Aorta (tissue), 5 donors: ENCODE results near the gene EIF4G3. TPM values are rescaled to one million over a fixed set of nuclear protein-coding genes. Genes with fewer than 3 reads are reported as not detected.

Experiments
- ATAC-seq: fragments of 200-7000 bp; cut with Tn5 transposase; one replicate; pipeline ENCODE4 v1.9.1; 2022; ENCODE audit warnings: moderate library complexity; ENCODE audit not compliant: low FRiP score
- DNase-seq, 2 donors: peaks; one replicate each; pipeline ENCODE4 v3.0.0-alpha.2; 2020
- H3K27ac ChIP-seq, 2 donors: one replicate each; pipeline ENCODE4 v1.5.1; 2013; ENCODE audit warnings: low read length in 2 of 2, mild to moderate bottlenecking in 2 of 2, moderate library complexity in 2 of 2, control low read depth in 1 of 2, inconsistent platforms in 1 of 2, low read depth in 1 of 2
- H3K27me3 ChIP-seq, 2 donors: one replicate each; pipeline ENCODE4 v1.6.1; 2013; ENCODE audit warnings: control low read depth in 1 of 2, low read length in 1 of 2, mild to moderate bottlenecking in 1 of 2, moderate library complexity in 1 of 2; ENCODE audit not compliant: insufficient read depth in 2 of 2, control insufficient read depth in 1 of 2
- H3K36me3 ChIP-seq, 2 donors: one replicate each; pipeline ENCODE4 v1.6.1; 2013; ENCODE audit warnings: control low read depth in 1 of 2, low read length in 1 of 2, mild to moderate bottlenecking in 1 of 2; ENCODE audit not compliant: insufficient read depth in 2 of 2, control insufficient read depth in 1 of 2
- H3K4me1 ChIP-seq, 2 donors: one replicate each; pipeline ENCODE4 v1.6.1; 2013; ENCODE audit warnings: low read length in 2 of 2, control low read depth in 1 of 2, mild to moderate bottlenecking in 1 of 2, moderate library complexity in 1 of 2; ENCODE audit not compliant: insufficient read depth in 2 of 2, control insufficient read depth in 1 of 2
- H3K4me3 ChIP-seq, 2 donors: one replicate each; pipeline ENCODE4 v1.5.1; 2013; ENCODE audit warnings: low read length in 2 of 2, control low read depth in 1 of 2, mild to moderate bottlenecking in 1 of 2
- H3K9me3 ChIP-seq: one replicate; pipeline ENCODE4 v1.6.1; 2013; ENCODE audit warnings: mild to moderate bottlenecking, low read length; ENCODE audit not compliant: control insufficient read depth
- WGBS, 2 donors: extraction: QIAGEN DNeasy Blood & Tissue Kit; methylation state at CpG; one replicate each; pipeline ENCODE4 v1.1.7; 2013; 5-methylcytosine and 5-hydroxymethylcytosine counted together
- intact Hi-C, 2 donors: fragments of 100-400 bp; cut with DNase I; formaldehyde crosslinking; loops; one replicate each; pipeline versions ENCODE4 v1.14.2 to v1.15.0; 2022
- polyA plus RNA-seq, 2 donors: library from polyadenylated mRNA; stranded (reverse); fragments of 200-250 nt; gene quantifications; one replicate each; pipeline ENCODE4 v1.2.3, GENCODE V29; 2013
- total RNA-seq, 2 donors: library from RNA; stranded (reverse); fragmentation: NEBNext Ultra II Directional; extraction: Animal tissue kit (Norgen Biotek cat#: 25700); gene quantifications; one replicate each; pipeline ENCODE4 v1.2.1, GENCODE V29; 2021
- donor health status: healthy with polysubstance abuse.
- donor health status: Bipolar disorder and iron deficiency.
- donor health status: DM: no; HTN: no; CAD: no.
- donor health status: DM: no; HTN: no; CAD: no.
- donor health status: DM: yes; HTN: yes; CAD: no.

EIF4G3 gene
- total and polyA plus RNA-seq, 4 donors, result 7.3 to 84.4 (median 37.3) TPM

GRCh38 chr1:21003281-21004045 is 173.2 kb downstream of the EIF4G3 start:
- ATAC-seq (no peak), DNase-seq (no peak)
- Histone ChIP-seq H3K9me3 (no peaks in the 10 kb centered on the region), H3K4me1 (no peaks in the 10 kb centered on the region), H3K27me3 (no peaks in the 10 kb centered on the region), H3K4me3 (no peak overlapping the region), H3K27ac (no peak overlapping the region), H3K36me3 (no peaks in the 10 kb centered on the region)
- intact Hi-C loops, result no loop called here
- WGBS, 2 donors, result 97% methylated on average over 3 of the region's 3 CpGs

GRCh38 chr1:21001042-21001441 is 175.7 kb downstream of the EIF4G3 start:
- 66 to 70% methylated on average over 2 of the region's 2 CpGs for WGBS, 2 donors
- Histone ChIP-seq H3K27ac (no peak overlapping the region), H3K27me3 (no peaks in the 10 kb centered on the region), H3K4me3 (no peak overlapping the region), H3K36me3 (no peaks in the 10 kb centered on the region), H3K4me1 (no peaks in the 10 kb centered on the region), H3K9me3 (no peaks in the 10 kb centered on the region)
- ATAC-seq, result no peak
- intact Hi-C loops, result no loop called here
- DNase-seq, result no peak

- WGBS, 2 donors, result 91 to 93% methylated on average over 2 of the region's 2 CpGs
- Histone ChIP-seq H3K4me1 (no peaks in the 10 kb centered on the region), H3K36me3 (no peaks in the 10 kb centered on the region), H3K27ac (no peak overlapping the region), H3K9me3 (no peaks in the 10 kb centered on the region), H3K27me3 (no peaks in the 10 kb centered on the region), H3K4me3 (no peak overlapping the region)
- intact Hi-C loops, result no loop called here
- DNase-seq (no peak), ATAC-seq (no peak)
Measured at GRCh38 chr1:21000245-21000594, 176.5 kb downstream of the EIF4G3 start.

GRCh38 chr1:20999525-21000244 is 177.0 kb downstream of the EIF4G3 start:
- WGBS, 2 donors, result 56 to 59% methylated on average over 4 of the region's 4 CpGs
- DNase-seq (no peak), ATAC-seq (no peak)
- Histone ChIP-seq H3K4me1 (no peaks in the 10 kb centered on the region), H3K27me3 (no peaks in the 10 kb centered on the region), H3K9me3 (no peaks in the 10 kb centered on the region), H3K36me3 (no peaks in the 10 kb centered on the region), H3K27ac (no peak overlapping the region), H3K4me3 (no peak overlapping the region)
- intact Hi-C loops, result no loop called here

DNA sequence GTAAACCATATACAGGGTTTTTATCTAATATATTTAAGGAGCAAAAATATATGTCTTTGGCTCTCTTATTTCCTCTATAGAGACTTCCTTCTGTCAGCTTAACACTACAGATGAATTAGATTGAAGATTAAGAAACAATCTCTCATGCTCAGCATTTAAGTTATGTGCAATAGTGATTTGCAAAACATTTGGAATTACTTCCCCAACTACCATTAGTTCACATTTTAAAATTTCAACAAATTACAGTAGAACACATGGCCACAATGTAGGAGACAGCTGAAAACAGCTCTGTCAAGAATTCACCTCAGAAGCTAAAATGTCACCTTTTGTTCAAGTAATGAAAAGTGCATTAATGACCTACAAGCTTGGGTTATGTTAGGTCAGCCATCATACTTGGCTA is 177.9 kb downstream of the EIF4G3 start:
- Histone ChIP-seq H3K4me1 (no peaks in the 10 kb centered on the region), H3K9me3 (no peaks in the 10 kb centered on the region), H3K4me3 (no peak overlapping the region), H3K36me3 (no peaks in the 10 kb centered on the region), H3K27ac (no peak overlapping the region), H3K27me3 (no peaks in the 10 kb centered on the region)
- intact Hi-C loops, result no loop called here
- DNase-seq (no peak), ATAC-seq (no peak)

GRCh38 chr1:20997602-20998224 is 179.0 kb downstream of the EIF4G3 start:
- intact Hi-C loops, result no loop called here
- DNase-seq (no peak), ATAC-seq (no peak)
- Histone ChIP-seq H3K4me1 (no peaks in the 10 kb centered on the region), H3K27me3 (no peaks in the 10 kb centered on the region), H3K27ac (no peak overlapping the region), H3K36me3 (no peaks in the 10 kb centered on the region), H3K9me3 (no peaks in the 10 kb centered on the region), H3K4me3 (no peak overlapping the region)
- WGBS, 2 donors, result 88 to 94% methylated on average over 3 of the region's 3 CpGs

DNA sequence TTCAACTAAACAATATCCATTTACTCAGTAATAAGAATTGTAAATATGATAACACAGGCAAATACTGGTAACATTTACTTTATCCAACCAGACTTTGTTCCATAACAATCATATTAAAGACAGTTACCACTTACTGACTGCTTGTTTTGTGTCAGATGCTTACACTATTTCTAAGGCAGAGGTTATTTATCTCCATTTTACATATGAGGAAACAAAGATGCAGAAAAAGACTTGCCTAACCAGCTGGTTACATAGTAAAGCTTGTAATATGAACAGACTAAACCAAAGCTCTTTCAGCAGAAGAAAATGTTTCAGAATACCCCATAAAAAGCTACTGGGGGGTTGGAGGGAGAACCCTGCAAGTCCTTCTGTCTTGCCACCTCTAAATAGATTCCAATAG is 180.1 kb downstream of the EIF4G3 start:
- H3K27me3 ChIP-seq, result no peaks in the 10 kb centered on the region
- no peak overlapping the region for H3K4me3 ChIP-seq
- H3K9me3 ChIP-seq, result no peaks in the 10 kb centered on the region
- ATAC-seq, result no peak
- H3K4me1 ChIP-seq, result no peaks in the 10 kb centered on the region
- H3K36me3 ChIP-seq, result no peaks in the 10 kb centered on the region
- no peak for DNase-seq
- intact Hi-C loops, result no loop called here
- no peak overlapping the region for H3K27ac ChIP-seq

DNA sequence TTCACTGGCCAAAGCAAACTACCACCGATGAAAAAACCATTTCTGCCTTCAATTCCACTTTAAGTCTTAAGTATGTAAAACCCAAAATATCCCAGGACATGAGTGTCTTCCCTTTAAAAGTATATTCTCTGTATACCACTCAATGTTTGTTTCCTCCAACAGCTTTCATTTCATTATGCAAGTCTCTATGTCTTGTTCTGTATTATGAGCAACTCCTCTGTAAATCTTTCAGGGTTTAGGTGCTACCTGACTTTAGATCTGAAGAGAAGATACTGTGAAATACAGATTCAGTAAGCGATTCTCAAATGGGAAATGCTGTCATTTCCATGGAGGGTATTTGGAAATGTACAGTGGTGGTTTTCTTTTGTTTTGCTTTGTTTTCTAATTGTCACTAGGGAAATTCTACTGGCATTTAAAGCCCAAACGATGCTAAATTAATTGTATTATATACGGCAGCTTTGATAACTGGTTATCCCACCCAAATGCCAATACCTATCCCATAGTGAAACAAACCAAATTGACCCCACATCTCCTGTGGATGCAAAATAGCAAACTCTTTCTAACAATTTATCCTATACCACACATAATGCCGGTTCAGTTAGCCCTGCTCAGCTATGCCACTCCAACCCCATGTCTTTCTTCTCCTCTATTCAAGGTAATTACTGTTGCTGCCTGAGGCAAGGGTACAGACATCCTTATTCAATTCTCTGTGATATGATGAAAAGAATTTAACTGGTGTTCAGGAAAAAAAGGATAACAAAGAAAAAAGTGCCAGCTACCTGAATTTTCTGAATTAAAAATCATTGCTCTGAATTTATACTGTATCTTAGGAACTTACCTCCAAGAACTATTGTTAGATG is 182.8 kb downstream of the EIF4G3 start:
- no peak for ATAC-seq
- 86 to 89% methylated on average over 5 of the region's 5 CpGs for WGBS, 2 donors
- intact Hi-C loops, result no loop called here
- no peak for DNase-seq
- H3K36me3 ChIP-seq, result no peaks in the 10 kb centered on the region
- H3K9me3 ChIP-seq, result no peaks in the 10 kb centered on the region
- no peaks in the 10 kb centered on the region for H3K4me1 ChIP-seq
- H3K27ac ChIP-seq, result no peak overlapping the region
- no peaks in the 10 kb centered on the region for H3K27me3 ChIP-seq
- no peak overlapping the region for H3K4me3 ChIP-seq
